HG02678 (cell line): ENCODE data around the gene DLGAP5.
A peak's percentile ranks its signal among the peaks of the same experiment; 100 is the strongest.

ENCODE experiments used
- ATAC-seq: cut with Tn5 transposase; IDR thresholded peaks from one replicate; pipeline ENCODE4 v1.9.1; 2021; ENCODE audit warnings: mild to moderate bottlenecking, moderate library complexity; ENCODE audit not compliant: unreplicated experiment

The DLGAP5 gene

GRCh38 chr14:55131370-55132137 is 59.8 kb downstream of the DLGAP5 start:
- ATAC-seq: no peak

DNA sequence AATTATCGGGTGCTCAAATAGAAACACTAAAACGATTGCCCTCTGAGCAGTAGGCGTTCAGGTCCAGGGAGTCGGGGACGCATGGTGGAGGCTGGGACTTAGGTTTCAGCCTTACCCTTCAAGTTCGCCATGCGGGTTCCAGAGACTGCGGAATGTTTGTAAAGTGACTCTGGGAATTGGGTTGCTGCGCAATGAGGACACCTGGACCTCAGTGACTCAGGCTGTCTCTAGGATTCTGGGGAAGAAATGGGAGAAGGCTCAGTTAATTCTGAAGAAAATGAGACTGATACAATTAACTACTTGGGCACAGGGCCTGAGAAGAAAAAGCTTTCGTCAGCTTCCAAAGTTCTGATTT is 61.2 kb downstream of the DLGAP5 start:
- no peak for ATAC-seq

DNA sequence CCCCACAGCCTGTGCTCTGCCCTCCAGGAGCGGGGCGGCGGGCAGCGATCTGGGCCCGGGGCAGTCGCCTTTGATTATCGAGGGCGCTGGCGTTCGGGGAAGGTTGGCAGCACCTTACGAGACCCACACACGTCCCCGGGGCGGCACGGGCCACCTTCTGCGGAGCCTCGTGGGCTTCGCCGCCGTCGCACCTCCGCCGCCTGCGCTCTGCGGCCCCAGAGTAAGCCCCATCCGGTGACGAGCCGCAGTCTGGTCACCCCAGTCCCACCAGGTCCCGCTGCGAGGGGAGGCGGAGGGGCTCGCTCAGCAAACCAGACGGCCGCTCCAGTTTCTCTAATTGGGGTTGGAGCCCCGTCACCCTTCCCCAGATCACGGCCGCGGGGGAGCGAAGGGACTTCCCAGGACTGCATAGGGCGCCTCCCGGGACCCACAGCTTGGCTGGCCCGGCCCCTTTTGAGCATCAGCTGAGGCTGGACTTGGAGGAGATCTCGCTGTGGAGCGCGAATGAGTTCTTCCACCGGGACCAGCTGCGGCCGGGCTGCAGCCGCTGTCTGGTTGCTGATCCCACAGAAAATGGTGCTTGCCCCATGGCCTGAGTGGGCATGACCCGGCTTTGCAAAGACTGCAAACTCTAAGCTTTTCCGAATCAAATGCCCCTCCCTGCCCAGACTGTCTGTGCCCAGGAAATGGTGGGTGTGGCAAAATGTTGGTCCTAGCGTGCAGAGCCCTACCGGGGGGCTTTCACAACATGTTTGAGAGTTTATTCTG is 61.8 kb downstream of the DLGAP5 start:
- ATAC-seq: peak; percentile 54

GRCh38 chr14:55129086-55129427 is 62.3 kb downstream of the DLGAP5 start, which contains the start of gene LGALS3:
Gene LGALS3 (plus strand): TSS chr14:55129252. CDS start chr14:55137374, 8,122 bp downstream.
- peak; percentile 75 for ATAC-seq

DNA sequence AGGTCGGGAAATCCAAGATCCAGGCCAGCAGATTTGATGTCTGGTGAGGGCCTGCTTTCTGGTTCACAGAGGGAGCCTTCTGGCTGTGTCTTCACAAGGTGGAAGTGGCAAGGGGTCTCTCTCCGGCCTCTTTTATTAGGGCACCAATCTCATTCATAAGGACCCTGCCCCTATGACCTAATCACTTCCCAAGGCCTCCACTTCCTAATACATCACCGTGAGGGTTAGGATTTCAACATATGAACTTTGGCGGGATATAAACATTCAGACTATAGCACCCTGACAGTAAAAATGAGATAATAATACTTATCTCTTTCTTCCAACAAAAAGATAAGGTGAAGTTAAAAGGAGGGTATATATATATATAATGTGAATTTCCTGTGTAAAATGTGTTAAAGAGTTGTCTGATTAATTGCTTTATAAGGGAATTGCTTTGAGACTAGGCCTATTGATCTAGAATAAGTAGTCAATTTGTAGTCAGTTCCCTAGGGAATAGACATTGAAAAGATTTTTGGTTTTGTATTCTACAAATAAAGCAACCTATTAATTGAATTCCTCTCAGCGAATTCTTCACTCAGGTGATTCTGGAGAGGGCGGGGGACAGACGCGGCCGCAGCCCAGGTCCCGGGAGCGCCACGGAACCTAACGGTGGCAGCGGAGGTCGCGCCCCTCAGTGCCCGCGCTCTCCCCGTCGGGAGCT is 62.8 kb downstream of the DLGAP5 start:
- ATAC-seq: no peak

DNA sequence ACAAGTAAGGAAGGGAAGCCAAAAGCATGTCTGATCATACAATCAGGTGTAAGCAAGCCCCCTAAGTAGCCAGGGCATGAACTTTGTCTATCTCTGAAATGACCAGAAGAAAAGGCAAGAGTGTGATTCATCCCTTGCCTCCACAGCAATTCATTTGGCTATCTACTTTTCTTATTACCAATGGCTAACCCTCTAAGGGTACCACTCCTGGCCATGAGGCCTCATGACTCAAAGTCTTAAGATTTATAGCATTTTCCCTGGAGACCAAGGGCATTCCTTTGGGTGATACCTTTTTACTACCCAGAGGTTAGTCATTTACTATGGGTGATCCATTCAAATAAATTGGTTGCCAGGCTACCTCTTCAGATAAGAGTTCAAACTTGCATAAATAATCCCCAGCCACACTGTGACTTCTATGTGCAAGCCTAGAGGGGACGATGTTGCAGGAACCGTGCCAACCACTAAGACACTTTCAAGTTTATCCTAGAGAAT is 63.9 kb downstream of the DLGAP5 start:
- no peak for ATAC-seq

GRCh38 chr14:55126932-55127459 is 64.4 kb downstream of the DLGAP5 start:
- no peak for ATAC-seq

DNA sequence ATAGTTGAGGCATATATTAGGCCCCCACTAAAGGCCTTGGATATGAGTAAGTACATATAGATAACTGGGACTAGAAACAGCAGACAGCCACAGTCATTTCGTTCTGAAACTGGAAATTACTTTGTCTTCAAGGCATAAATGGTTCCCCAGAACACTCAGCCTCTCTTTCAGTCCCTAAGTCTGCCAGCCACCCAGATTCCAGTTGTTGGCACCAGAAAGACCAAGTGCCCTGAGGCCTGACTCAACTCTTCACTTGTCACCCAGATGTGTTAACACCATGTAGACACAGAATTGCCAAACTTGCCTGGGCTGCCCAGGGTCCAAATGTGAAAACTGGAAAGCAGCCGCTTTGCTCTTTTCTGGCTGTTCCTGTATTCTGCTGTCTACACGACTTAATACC is 65.4 kb downstream of the DLGAP5 start:
- no peak for ATAC-seq

DNA sequence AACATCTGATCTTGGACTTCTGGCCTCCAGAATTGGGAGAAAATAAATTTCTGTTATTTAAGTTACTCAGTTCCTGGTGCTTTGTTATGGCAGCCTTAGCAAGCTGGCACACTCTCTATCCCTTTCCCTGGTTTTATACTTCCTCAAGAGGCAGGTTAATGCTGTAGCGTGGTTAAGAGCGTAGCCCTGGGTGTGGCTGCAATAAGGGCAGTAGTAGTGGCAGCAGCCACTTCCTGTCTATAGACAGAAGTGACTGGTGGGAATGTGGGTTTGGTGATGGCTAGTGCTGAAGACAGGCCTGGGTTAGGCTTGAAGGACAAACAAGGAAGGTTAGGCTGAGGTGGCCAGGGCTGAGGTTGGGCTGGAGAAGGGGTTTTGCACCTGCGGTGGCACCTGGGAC is 66.0 kb downstream of the DLGAP5 start:
- ATAC-seq: no peak

DNA sequence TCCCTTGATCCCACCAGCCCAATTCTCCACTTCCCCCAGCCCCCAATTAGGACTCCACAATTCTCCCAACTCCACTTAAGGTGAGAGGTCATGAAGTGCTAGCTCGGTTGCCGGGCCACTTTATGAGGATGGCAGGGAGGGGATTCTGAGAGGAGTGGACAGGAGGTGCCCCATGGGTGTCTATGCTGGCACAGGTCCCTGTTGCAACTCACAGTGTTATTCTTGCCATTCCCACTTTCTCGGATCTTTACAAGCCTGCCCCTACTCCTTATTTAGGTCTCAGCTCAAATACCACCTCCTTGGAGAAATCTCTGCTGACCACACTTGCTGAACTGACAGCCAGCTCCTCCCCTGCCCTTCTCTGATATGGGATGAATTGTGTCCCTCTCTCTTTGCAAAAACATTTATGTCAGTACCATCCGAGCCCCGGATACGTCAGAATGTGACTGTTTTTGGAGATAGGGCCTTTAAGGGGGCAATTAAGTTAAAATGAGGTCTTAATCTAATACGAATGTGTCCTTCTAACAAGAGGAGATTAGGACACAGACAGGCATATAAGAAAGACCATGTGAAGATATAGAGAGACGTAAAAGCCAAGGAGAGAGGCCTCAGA is 66.5 kb downstream of the DLGAP5 start:
- ATAC-seq: no peak

- no peak for ATAC-seq
These were observed 67.3 kb downstream of the DLGAP5 start for GRCh38 chr14:55123852-55124639.

- ATAC-seq: no peak
These were observed 68.3 kb downstream of the DLGAP5 start for GRCh38 chr14:55123101-55123500.

DNA sequence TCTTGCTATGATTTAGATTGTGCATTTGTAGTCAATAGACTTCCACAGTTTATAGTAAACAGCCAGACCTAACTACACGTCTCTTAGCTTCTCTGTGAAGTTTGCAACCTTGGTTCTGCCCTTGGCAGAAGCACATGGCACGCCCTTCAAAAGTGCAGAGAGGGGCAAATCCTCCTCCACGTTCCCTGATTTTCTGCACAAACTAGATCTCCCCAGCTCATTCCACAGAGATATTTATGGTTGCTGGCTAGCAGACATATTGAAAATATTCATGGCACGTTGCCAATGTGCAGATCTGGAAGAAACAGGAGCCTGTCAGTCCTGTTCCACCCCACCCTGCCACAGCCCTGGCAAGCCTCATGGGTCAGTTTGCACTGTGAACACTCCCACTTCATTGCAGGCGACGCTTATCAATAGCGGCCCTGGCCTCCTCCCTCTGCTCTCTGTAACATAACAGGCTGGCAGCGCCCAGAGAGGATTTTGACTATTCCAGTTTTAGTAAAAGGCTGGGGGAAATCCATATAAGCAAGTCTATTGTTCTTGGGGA is 68.9 kb downstream of the DLGAP5 start:
- ATAC-seq: no peak

GRCh38 chr14:55121628-55122439 is 69.6 kb downstream of the DLGAP5 start:
- ATAC-seq: no peak

GRCh38 chr14:55120571-55121495 is 70.6 kb downstream of the DLGAP5 start:
- no peak for ATAC-seq

- no peak for ATAC-seq
These were observed 72.6 kb downstream of the DLGAP5 start for GRCh38 chr14:55118761-55119160.

DNA sequence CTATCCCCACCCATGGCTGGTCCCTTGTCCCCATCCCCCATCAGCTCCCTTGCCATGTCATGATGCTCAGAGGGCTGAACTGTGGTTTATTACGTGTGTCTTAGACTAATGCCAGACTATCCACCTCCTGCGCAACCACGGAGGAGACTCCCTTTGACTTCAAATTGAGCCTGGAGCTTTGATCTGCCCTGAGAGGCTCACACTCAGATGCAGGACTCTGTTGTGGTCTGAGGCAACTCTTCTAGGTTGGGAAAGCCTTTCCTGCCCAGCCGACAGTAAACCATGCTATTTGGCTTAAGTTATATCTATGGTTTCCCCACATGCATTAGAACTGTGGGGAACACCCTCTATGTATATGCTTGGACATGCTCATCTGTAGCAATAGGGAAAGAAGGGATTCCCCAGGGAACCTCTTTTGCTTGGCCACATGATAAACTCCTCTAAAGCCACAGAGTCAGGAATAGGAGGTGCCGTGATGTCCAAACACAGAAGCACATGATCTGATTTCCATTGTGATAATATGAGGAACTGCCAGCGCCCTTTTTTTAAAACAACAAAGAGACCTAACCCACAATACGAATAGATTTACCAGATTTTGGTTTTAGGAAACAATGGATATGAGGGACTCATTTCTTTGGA is 73.5 kb downstream of the DLGAP5 start:
- ATAC-seq: no peak
